Karpas-422 (cell line): ENCODE data around the gene GJB4. TPM values are rescaled to one million over a fixed set of nuclear protein-coding genes. Genes with fewer than 3 reads are reported as not detected.

ENCODE experiments used
- DNase-seq: peaks from one replicate; pipeline ENCODE4 v3.0.0-alpha.2; 2015
- H2AFZ ChIP-seq: fragments of 200-600 bp; sonication (generic); 2 replicates; pipeline ENCODE4 v1.6.1; 2014; ENCODE audit warnings: antibody characterized with exemption, low read length, mixed read lengths
- H3K27ac ChIP-seq: fragments of 200-600 bp; sonication (generic); 2 replicates; pipeline ENCODE4 v1.5.1; 2014; ENCODE audit warnings: mild to moderate bottlenecking, low read length, moderate library complexity
- H3K27me3 ChIP-seq: fragments of 200-600 bp; sonication (generic); 2 replicates; pipeline ENCODE4 v1.6.1; 2014; ENCODE audit warnings: low read length, mixed read lengths
- H3K36me3 ChIP-seq: fragments of 200-600 bp; sonication (generic); 2 replicates; pipeline ENCODE4 v1.6.1; 2014; ENCODE audit warnings: low read length, mixed read lengths; ENCODE audit not compliant: insufficient read depth
- H3K4me1 ChIP-seq: fragments of 200-600 bp; sonication (generic); 2 replicates; pipeline ENCODE4 v1.6.1; 2014; ENCODE audit warnings: mild to moderate bottlenecking, low read length, mixed read lengths
- H3K4me2 ChIP-seq: fragments of 200-600 bp; sonication (generic); 2 replicates; pipeline ENCODE4 v1.6.1; 2014; ENCODE audit warnings: low read length, low read depth, mild to moderate bottlenecking; ENCODE audit not compliant: poor library complexity, severe bottlenecking
- H3K4me3 ChIP-seq: fragments of 200-600 bp; sonication (generic); 2 replicates; pipeline ENCODE4 v1.5.1; 2014; ENCODE audit warnings: mild to moderate bottlenecking, antibody characterized with exemption, low read length, mixed read lengths
- H3K79me2 ChIP-seq: fragments of 200-600 bp; sonication (generic); 2 replicates; pipeline ENCODE4 v1.6.1; 2014; ENCODE audit warnings: mild to moderate bottlenecking, low read length, mixed read lengths
- H3K9ac ChIP-seq: fragments of 200-600 bp; sonication (generic); 2 replicates; pipeline ENCODE4 v1.6.0; 2014; ENCODE audit warnings: low read length
- H3K9me2 ChIP-seq: fragments of 200-600 bp; sonication (generic), shearing (Covaris generic); replicated peaks from 2 replicates; pipeline ENCODE4 v1.6.0; 2014; ENCODE audit warnings: mild to moderate bottlenecking, low read length, moderate library complexity; ENCODE audit not compliant: insufficient read depth
- H3K9me3 ChIP-seq: fragments of 300-700, 200-600 bp; sonication (generic); 2 replicates; pipeline ENCODE4 v1.6.1; 2014; ENCODE audit warnings: low read length, mixed read lengths
- H4K20me1 ChIP-seq: fragments of 200-600 bp; sonication (generic); 2 replicates; pipeline ENCODE4 v1.6.1; 2014; ENCODE audit warnings: mild to moderate bottlenecking, antibody characterized with exemption, low read length, low read depth; ENCODE audit not compliant: insufficient read depth
- total RNA-seq: library from RNA; depleted of rRNA; stranded (reverse); fragments of >200 nt; shearing (Covaris generic); gene quantifications from 2 replicates; pipeline ENCODE4 v1.2.3, GENCODE V29; 2014; ENCODE audit warnings: low replicate concordance

GJB4 gene
- total RNA-seq, 1 experiment from 2014 or later, result not detected

- no peak overlapping the region for H3K4me3 ChIP-seq
- no peak overlapping the region for H3K4me2 ChIP-seq
- no peaks in the 10 kb centered on the region for H3K36me3 ChIP-seq
- H3K4me1 ChIP-seq, result no peaks in the 10 kb centered on the region
- H3K9me3 ChIP-seq, result no peaks in the 10 kb centered on the region
- no peak overlapping the region for H3K9ac ChIP-seq
- DNase-seq, result no peak
- no peaks in the 10 kb centered on the region for H4K20me1 ChIP-seq
- H3K9me2 ChIP-seq, result no peaks in the 10 kb centered on the region
- no peak overlapping the region for H2AFZ ChIP-seq
- H3K27me3 ChIP-seq, result no peaks in the 10 kb centered on the region
- no peak overlapping the region for H3K27ac ChIP-seq
- no peaks in the 10 kb centered on the region for H3K79me2 ChIP-seq
These were observed 25.2 kb downstream of the GJB4 start for GRCh38 chr1:34784751-34785221.

GRCh38 chr1:34785231-34785874, 25.8 kb downstream of the GJB4 start:
- Histone ChIP-seq H3K36me3 (no peaks in the 10 kb centered on the region), H3K4me3 (no peak overlapping the region), H3K79me2 (no peaks in the 10 kb centered on the region), H2AFZ (no peak overlapping the region), H3K9me2 (no peaks in the 10 kb centered on the region), H3K27ac (no peak overlapping the region), H3K4me1 (no peaks in the 10 kb centered on the region), H3K9me3 (no peaks in the 10 kb centered on the region), H3K9ac (no peak overlapping the region), H3K27me3 (no peaks in the 10 kb centered on the region), H4K20me1 (no peaks in the 10 kb centered on the region), H3K4me2 (no peak overlapping the region)
- DNase-seq, result no peak

DNA sequence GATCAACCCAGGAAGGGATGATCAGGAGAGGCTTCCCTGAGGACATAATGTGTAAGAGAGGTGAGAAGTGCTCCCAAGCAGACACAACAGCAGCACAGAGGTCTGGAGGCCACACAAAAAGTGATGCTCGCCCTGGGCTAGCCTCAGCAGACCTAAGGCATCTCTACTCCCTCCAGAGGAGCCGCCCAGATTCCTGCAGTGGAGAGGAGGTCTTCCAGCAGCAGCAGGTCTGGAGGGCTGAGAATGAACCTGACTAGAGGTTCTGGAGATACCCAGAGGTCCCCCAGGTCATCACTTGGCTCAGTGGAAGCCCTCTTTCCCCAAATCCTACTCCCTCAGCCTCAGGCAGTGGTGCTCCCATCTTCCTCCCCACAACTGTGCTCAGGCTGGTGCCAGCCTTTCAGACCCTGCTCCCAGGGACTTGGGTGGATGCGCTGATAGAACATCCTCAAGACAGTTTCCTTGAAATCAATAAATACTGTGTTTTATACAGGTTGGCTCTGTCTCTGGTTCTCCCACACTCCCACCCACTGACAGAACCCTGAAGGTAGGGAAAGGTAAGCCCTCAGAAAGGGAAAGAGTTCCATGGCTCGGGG, 26.4 kb downstream of the GJB4 start:
- Histone ChIP-seq H3K4me3 (no peak overlapping the region), H3K4me2 (no peak overlapping the region), H2AFZ (no peak overlapping the region), H3K27me3 (no peaks in the 10 kb centered on the region), H4K20me1 (no peaks in the 10 kb centered on the region), H3K79me2 (no peaks in the 10 kb centered on the region), H3K4me1 (no peaks in the 10 kb centered on the region), H3K9me3 (no peaks in the 10 kb centered on the region), H3K27ac (no peak overlapping the region), H3K9ac (no peak overlapping the region), H3K9me2 (no peaks in the 10 kb centered on the region), H3K36me3 (no peaks in the 10 kb centered on the region)
- no peak for DNase-seq

- Histone ChIP-seq H3K79me2 (no peaks in the 10 kb centered on the region), H3K9ac (no peak overlapping the region), H3K4me2 (no peak overlapping the region), H3K4me3 (no peak overlapping the region), H2AFZ (no peak overlapping the region), H3K9me3 (no peaks in the 10 kb centered on the region), H3K27ac (no peak overlapping the region), H4K20me1 (no peaks in the 10 kb centered on the region), H3K36me3 (no peaks in the 10 kb centered on the region), H3K27me3 (no peaks in the 10 kb centered on the region), H3K9me2 (no peaks in the 10 kb centered on the region), H3K4me1 (peaks cover 2% of the 10 kb centered on the region)
- peak; percentile 91 for DNase-seq
These were observed 27.2 kb downstream of the GJB4 start for GRCh38 chr1:34786521-34787325.

GRCh38 chr1:34787461-34788420, 28.2 kb downstream of the GJB4 start:
- Histone ChIP-seq H3K4me3 (no peak overlapping the region), H2AFZ (no peak overlapping the region), H4K20me1 (no peaks in the 10 kb centered on the region), H3K9me3 (no peaks in the 10 kb centered on the region), H3K27me3 (no peaks in the 10 kb centered on the region), H3K4me2 (no peak overlapping the region), H3K36me3 (no peaks in the 10 kb centered on the region), H3K4me1 (peaks cover 10% of the 10 kb centered on the region), H3K9me2 (no peaks in the 10 kb centered on the region), H3K79me2 (no peaks in the 10 kb centered on the region), H3K27ac (no peak overlapping the region), H3K9ac (no peak overlapping the region)
- DNase-seq, result peak; percentile 80

- Histone ChIP-seq H3K4me1 (peaks cover 11% of the 10 kb centered on the region), H3K9ac (no peak overlapping the region), H3K9me3 (no peaks in the 10 kb centered on the region), H3K27me3 (no peaks in the 10 kb centered on the region), H3K27ac (no peak overlapping the region), H3K4me3 (no peak overlapping the region), H2AFZ (no peak overlapping the region), H3K9me2 (no peaks in the 10 kb centered on the region), H4K20me1 (0 out of 2 replicates have a peak, but pooled peaks cover 5% of the 10 kb centered on the region), H3K79me2 (no peaks in the 10 kb centered on the region), H3K36me3 (no peaks in the 10 kb centered on the region), H3K4me2 (no peak overlapping the region)
- no peak for DNase-seq
These were observed 31.4 kb downstream of the GJB4 start for GRCh38 chr1:34790985-34791384.

DNA sequence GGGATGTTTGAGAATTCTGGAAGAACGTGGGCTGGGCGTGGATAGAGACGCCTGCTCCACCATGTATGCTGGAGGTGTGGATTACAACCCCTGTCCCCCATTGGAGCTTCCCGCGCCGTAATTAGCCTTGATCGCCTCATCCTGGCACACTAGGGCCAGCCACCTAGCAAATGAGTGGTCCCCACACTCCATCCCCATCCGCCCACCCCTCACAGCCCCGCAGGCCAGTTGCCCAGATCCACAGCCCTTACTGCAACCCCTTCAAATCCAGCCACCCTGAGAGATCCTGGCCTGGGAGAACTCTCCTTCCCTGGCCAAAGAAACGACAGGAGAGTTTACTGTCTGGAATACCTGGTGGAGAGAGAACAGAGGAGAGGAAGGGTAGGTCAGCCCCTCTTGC, 32.9 kb downstream of the GJB4 start:
- Histone ChIP-seq H3K9ac (no peak overlapping the region), H3K4me3 (no peak overlapping the region), H3K27ac (no peak overlapping the region), H4K20me1 (0 out of 2 replicates have a peak, but pooled peaks cover 5% of the 10 kb centered on the region), H3K4me2 (no peak overlapping the region), H2AFZ (no peak overlapping the region), H3K9me2 (no peaks in the 10 kb centered on the region), H3K27me3 (no peaks in the 10 kb centered on the region), H3K79me2 (no peaks in the 10 kb centered on the region), H3K9me3 (no peaks in the 10 kb centered on the region), H3K4me1 (peaks cover 25% of the 10 kb centered on the region), H3K36me3 (no peaks in the 10 kb centered on the region)
- no peak for DNase-seq
